Lower lobe of right lung (tissue), 2 donors: ENCODE measurements around the gene FSHR. TPM values are rescaled to one million over a fixed set of nuclear protein-coding genes. Genes with fewer than 3 reads are reported as not detected.

Source experiments
- ATAC-seq, 2 donors: fragments of 200-7000 bp; cut with Tn5 transposase; one replicate each; pipeline ENCODE4 v1.9.1; 2020 to 2022; ENCODE audit warnings: mild to moderate bottlenecking in 2 of 2, moderate library complexity in 2 of 2
- DNase-seq: peaks from one replicate; pipeline ENCODE4 v3.0.0-alpha.2; 2020
- H3K27ac ChIP-seq: fragments of 200-600 bp; one replicate; pipeline ENCODE4 v1.8.0; 2022
- H3K27me3 ChIP-seq: fragments of 200-600 bp; one replicate; pipeline ENCODE4 v1.8.0; 2022; ENCODE audit warnings: low read depth
- H3K36me3 ChIP-seq: fragments of 200-600 bp; one replicate; pipeline ENCODE4 v1.8.0; 2022; ENCODE audit warnings: mild to moderate bottlenecking
- H3K4me1 ChIP-seq: fragments of 200-600 bp; one replicate; pipeline ENCODE4 v1.8.0; 2022
- H3K4me3 ChIP-seq: fragments of 200-600 bp; one replicate; pipeline ENCODE4 v1.8.0; 2022; ENCODE audit warnings: mild to moderate bottlenecking
- H3K9me3 ChIP-seq: fragments of 200-600 bp; one replicate; pipeline ENCODE4 v1.8.0; 2022
- CTCF ChIP-seq: fragments of 200-600 bp; IDR thresholded peaks from one replicate; pipeline ENCODE4 v1.8.0; 2022; ENCODE audit warnings: antibody characterized with exemption, mild to moderate bottlenecking
- intact Hi-C: fragments of 100-400 bp; cut with DNase I; formaldehyde crosslinking; loops from one replicate; pipeline ENCODE4 v1.11.0; 2022
- total RNA-seq: library from RNA; stranded (reverse); fragmentation: NEBNext Ultra II Directional; extraction: Animal tissue kit (Norgen Biotek cat#: 25700); gene quantifications from one replicate; pipeline ENCODE4 v1.2.1, GENCODE V29; 2021
- donor health status: DM: no; HTN: yes; CAD: no; lungs with severe emphysema.

Gene FSHR
- total RNA-seq, 1 donor from 2014 or later, result not detected

GRCh38 chr2:48940606-48941005 is 213.7 kb downstream of the FSHR start:
- Histone ChIP-seq H3K4me3 (no peak overlapping the region), H3K36me3 (no peaks in the 10 kb centered on the region), H3K27ac (no peak overlapping the region), H3K4me1 (no peaks in the 10 kb centered on the region), H3K27me3 (no peaks in the 10 kb centered on the region), H3K9me3 (no peaks in the 10 kb centered on the region)
- DNase-seq (no peak), ATAC-seq (no peak)
- intact Hi-C loops, result loop anchor here (10.0 kb wide), 1 partner anchor 1464 kb away; no protein-coding TSS in a partner anchor
- TF ChIP-seq CTCF, result no peak

- no peaks in the 10 kb centered on the region for H3K27me3 ChIP-seq
- no peak for DNase-seq
- H3K9me3 ChIP-seq, result no peaks in the 10 kb centered on the region
- no peaks in the 10 kb centered on the region for H3K4me1 ChIP-seq
- intact Hi-C loops, result no loop called here
- no peak overlapping the region for H3K27ac ChIP-seq
- TF ChIP-seq CTCF, result no peak
- H3K36me3 ChIP-seq, result no peaks in the 10 kb centered on the region
- H3K4me3 ChIP-seq, result no peak overlapping the region
- no peak for ATAC-seq
Measured at GRCh38 chr2:48939232-48939631, 215.1 kb downstream of the FSHR start.

- no peaks in the 10 kb centered on the region for H3K36me3 ChIP-seq
- DNase-seq (no peak), ATAC-seq (no peak)
- no peak overlapping the region for H3K4me3 ChIP-seq
- no peaks in the 10 kb centered on the region for H3K9me3 ChIP-seq
- no peak for TF ChIP-seq CTCF
- no peaks in the 10 kb centered on the region for H3K4me1 ChIP-seq
- no peaks in the 10 kb centered on the region for H3K27me3 ChIP-seq
- intact Hi-C loops, result no loop called here
- H3K27ac ChIP-seq, result no peak overlapping the region
Measured at GRCh38 chr2:48938231-48938630, 216.1 kb downstream of the FSHR start.

GRCh38 chr2:48934807-48935206 is 219.5 kb downstream of the FSHR start:
- Histone ChIP-seq H3K27ac (no peak overlapping the region), H3K4me3 (no peak overlapping the region), H3K36me3 (no peaks in the 10 kb centered on the region), H3K9me3 (no peaks in the 10 kb centered on the region), H3K27me3 (no peaks in the 10 kb centered on the region), H3K4me1 (no peaks in the 10 kb centered on the region)
- ATAC-seq, result no peak
- TF ChIP-seq CTCF, result no peak
- DNase-seq, result no peak
- intact Hi-C loops, result no loop called here

GRCh38 chr2:48933828-48934497 is 220.4 kb downstream of the FSHR start:
- H3K4me3 ChIP-seq, result no peak overlapping the region
- no peaks in the 10 kb centered on the region for H3K36me3 ChIP-seq
- no peaks in the 10 kb centered on the region for H3K9me3 ChIP-seq
- TF ChIP-seq CTCF, result no peak
- intact Hi-C loops, result no loop called here
- no peaks in the 10 kb centered on the region for H3K4me1 ChIP-seq
- ATAC-seq, result no peak
- DNase-seq, result no peak
- H3K27ac ChIP-seq, result no peak overlapping the region
- H3K27me3 ChIP-seq, result no peaks in the 10 kb centered on the region
